Activated CD8-positive, alpha-beta T cell treated with anti-CD3 and anti-CD28 coated beads for 36 hours (primary cell): ENCODE measurements around the gene CDK8. TPM values are rescaled to one million over a fixed set of nuclear protein-coding genes. Genes with fewer than 3 reads are reported as not detected.

ENCODE experiments used
- ATAC-seq: fragments of 200-7000 bp; cut with Tn5 transposase; one replicate; pipeline ENCODE4 v1.10.0; 2021; ENCODE audit warnings: mild to moderate bottlenecking, moderate library complexity
- CTCF ChIA-PET: fragments of 350-600 bp; sonication (Branson Sonifier 250); formaldehyde crosslinking; loops from one replicate; lab custom pipeline; 2021; ENCODE audit warnings: antibody characterized with exemption; lab: Charles Lee
- POLR2A ChIA-PET: fragments of 350-600 bp; sonication (Branson Sonifier 250); formaldehyde crosslinking; loops from one replicate; lab custom pipeline; 2021; ENCODE audit warnings: antibody characterized with exemption; lab: Charles Lee
- DNase-seq: peaks from one replicate; pipeline ENCODE4 v3.0.0-alpha.2; 2020
- H3K27ac Mint-ChIP-seq: one replicate; pipeline ENCODE4 v1.8.0; 2021; ENCODE audit warnings: mild to moderate bottlenecking, mixed read lengths
- H3K27me3 Mint-ChIP-seq: one replicate; pipeline ENCODE4 v1.8.0; 2021; ENCODE audit warnings: mixed read lengths
- H3K36me3 Mint-ChIP-seq: one replicate; pipeline ENCODE4 v1.8.0; 2021; ENCODE audit warnings: low read depth, mixed read lengths
- H3K4me1 Mint-ChIP-seq: one replicate; pipeline ENCODE4 v1.8.0; 2021; ENCODE audit warnings: low read depth, mixed read lengths
- H3K4me3 Mint-ChIP-seq: one replicate; pipeline ENCODE4 v1.8.0; 2021; ENCODE audit warnings: mild to moderate bottlenecking, moderate library complexity, mixed read lengths
- H3K9me3 Mint-ChIP-seq: one replicate; pipeline ENCODE4 v1.8.0; 2021; ENCODE audit warnings: mixed read lengths
- intact Hi-C: fragments of 100-400 bp; cut with micrococcal nuclease; formaldehyde crosslinking; loops from one replicate; pipeline ENCODE4 v1.10.0; 2022
- total RNA-seq, 2 experiments: library from RNA; stranded (reverse); gene quantifications; one replicate each; pipeline ENCODE4 v1.2.3, GENCODE V29; 2021
- TF ChIP-seq, protein P1 (sequence below): fragments of 200-600 bp; IDR thresholded peaks from one replicate; pipeline ENCODE4 v1.8.0; 2022; ENCODE audit warnings: antibody characterized with exemption, mild to moderate bottlenecking

The CDK8 gene
- total RNA-seq, 2 experiments from 2014 or later, result 19.7 to 20.0 TPM

DNA sequence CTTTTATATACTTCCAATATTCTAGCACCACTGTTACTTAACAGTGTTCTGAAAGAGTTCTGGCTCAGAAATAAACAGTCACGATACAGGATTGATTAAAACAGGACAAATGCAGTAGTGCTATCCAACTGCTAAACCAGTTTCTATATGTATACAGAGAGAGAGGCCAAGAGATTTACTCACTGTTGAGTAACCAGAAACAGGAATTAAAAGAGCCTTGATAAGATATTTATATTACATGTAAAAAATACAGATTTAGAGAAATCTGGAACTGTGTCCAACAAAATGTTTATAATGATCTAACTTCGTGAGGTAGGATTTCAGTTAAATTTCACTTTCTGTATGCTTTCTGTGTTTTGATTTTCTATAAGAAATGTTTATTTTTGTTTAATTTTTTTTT, 116.6 kb downstream of the CDK8 start:
- H3K4me1 Mint-ChIP-seq, result peaks cover 11% of the 10 kb centered on the region
- no peaks in the 10 kb centered on the region for H3K27me3 Mint-ChIP-seq
- intact Hi-C loops, result no loop called here
- H3K9me3 Mint-ChIP-seq, result no peaks in the 10 kb centered on the region
- ATAC-seq, result no peak
- no peak overlapping the region for H3K4me3 Mint-ChIP-seq
- no peak overlapping the region for H3K27ac Mint-ChIP-seq
- ChIA-PET CTCF (interaction anchor here (0.9 to 1.1 kb wide), 2 partner anchors 11 to 13 kb away, joined by 3 to 4 read pairs; no protein-coding TSS in a partner anchor), POLR2A (no interaction called here)
- TF ChIP-seq, protein P1, sequence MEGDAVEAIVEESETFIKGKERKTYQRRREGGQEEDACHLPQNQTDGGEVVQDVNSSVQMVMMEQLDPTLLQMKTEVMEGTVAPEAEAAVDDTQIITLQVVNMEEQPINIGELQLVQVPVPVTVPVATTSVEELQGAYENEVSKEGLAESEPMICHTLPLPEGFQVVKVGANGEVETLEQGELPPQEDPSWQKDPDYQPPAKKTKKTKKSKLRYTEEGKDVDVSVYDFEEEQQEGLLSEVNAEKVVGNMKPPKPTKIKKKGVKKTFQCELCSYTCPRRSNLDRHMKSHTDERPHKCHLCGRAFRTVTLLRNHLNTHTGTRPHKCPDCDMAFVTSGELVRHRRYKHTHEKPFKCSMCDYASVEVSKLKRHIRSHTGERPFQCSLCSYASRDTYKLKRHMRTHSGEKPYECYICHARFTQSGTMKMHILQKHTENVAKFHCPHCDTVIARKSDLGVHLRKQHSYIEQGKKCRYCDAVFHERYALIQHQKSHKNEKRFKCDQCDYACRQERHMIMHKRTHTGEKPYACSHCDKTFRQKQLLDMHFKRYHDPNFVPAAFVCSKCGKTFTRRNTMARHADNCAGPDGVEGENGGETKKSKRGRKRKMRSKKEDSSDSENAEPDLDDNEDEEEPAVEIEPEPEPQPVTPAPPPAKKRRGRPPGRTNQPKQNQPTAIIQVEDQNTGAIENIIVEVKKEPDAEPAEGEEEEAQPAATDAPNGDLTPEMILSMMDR, result no peak
- no peak for DNase-seq
- peaks cover 2% of the 10 kb centered on the region for H3K36me3 Mint-ChIP-seq

- no peak for ATAC-seq
- peaks cover 11% of the 10 kb centered on the region for H3K4me1 Mint-ChIP-seq
- POLR2A ChIA-PET, result no interaction called here
- H3K9me3 Mint-ChIP-seq, result no peaks in the 10 kb centered on the region
- H3K4me3 Mint-ChIP-seq, result no peak overlapping the region
- no peaks in the 10 kb centered on the region for H3K27me3 Mint-ChIP-seq
- CTCF ChIA-PET, result no interaction called here
- H3K36me3 Mint-ChIP-seq, result no peaks in the 10 kb centered on the region
- intact Hi-C loops, result no loop called here
- DNase-seq, result no peak
- TF ChIP-seq, protein P1, result no peak
- peak overlapping the region; percentile 4 for H3K27ac Mint-ChIP-seq
Measured at GRCh38 chr13:26372747-26373146, 118.8 kb downstream of the CDK8 start.

GRCh38 chr13:26376430-26376829, 122.5 kb downstream of the CDK8 start:
- TF ChIP-seq, protein P1, result no peak

GRCh38 chr13:26377038-26377437, 123.1 kb downstream of the CDK8 start:
- no peak overlapping the region for H3K27ac Mint-ChIP-seq
- intact Hi-C loops, result no loop called here
- TF ChIP-seq, protein P1, result no peak
- H3K4me1 Mint-ChIP-seq, result peaks cover 27% of the 10 kb centered on the region
- POLR2A ChIA-PET, result no interaction called here
- H3K27me3 Mint-ChIP-seq, result no peaks in the 10 kb centered on the region
- ATAC-seq (peak; percentile 45), DNase-seq (peak; percentile 21)
- peaks cover 2% of the 10 kb centered on the region for H3K36me3 Mint-ChIP-seq
- H3K4me3 Mint-ChIP-seq, result no peak overlapping the region
- H3K9me3 Mint-ChIP-seq, result no peaks in the 10 kb centered on the region
- CTCF ChIA-PET, result interaction anchor here (1.3 to 2.7 kb wide), 2 partner anchors 191 to 321 kb away, joined by 4 to 20 read pairs; no protein-coding TSS in a partner anchor

More at GRCh38 chr13:26376430-26376829, 122.5 kb downstream of the CDK8 start:
- intact Hi-C loops, result no loop called here
- H3K4me3 Mint-ChIP-seq, result no peak overlapping the region
- H3K9me3 Mint-ChIP-seq, result no peaks in the 10 kb centered on the region
- H3K27ac Mint-ChIP-seq, result no peak overlapping the region
- no peak for DNase-seq
- POLR2A ChIA-PET, result no interaction called here
- no peak for ATAC-seq
- H3K27me3 Mint-ChIP-seq, result no peaks in the 10 kb centered on the region
- peaks cover 2% of the 10 kb centered on the region for H3K36me3 Mint-ChIP-seq
- peaks cover 21% of the 10 kb centered on the region for H3K4me1 Mint-ChIP-seq
- CTCF ChIA-PET, result interaction anchor here (1.3 to 2.7 kb wide), 2 partner anchors 191 to 322 kb away, joined by 4 to 20 read pairs; no protein-coding TSS in a partner anchor

GRCh38 chr13:26378116-26378515, 124.2 kb downstream of the CDK8 start:
- Mint-ChIP-seq H3K9me3 (no peaks in the 10 kb centered on the region), H3K4me3 (no peak overlapping the region), H3K27ac (no peak overlapping the region), H3K27me3 (no peaks in the 10 kb centered on the region), H3K36me3 (peaks cover 2% of the 10 kb centered on the region), H3K4me1 (peaks cover 20% of the 10 kb centered on the region)
- CTCF ChIA-PET, result interaction anchor here (1.7 to 2.7 kb wide), 2 partner anchors 192 to 320 kb away, joined by 5 to 20 read pairs; no protein-coding TSS in a partner anchor
- TF ChIP-seq, protein P1, result no peak
- intact Hi-C loops, result no loop called here
- DNase-seq (no peak), ATAC-seq (no peak)
- POLR2A ChIA-PET, result no interaction called here
